Thoracic aorta (tissue), 2 donors: Measurements from ENCODE around the gene PCDH15. TPM values are rescaled to one million over a fixed set of nuclear protein-coding genes. Genes with fewer than 3 reads are reported as not detected.

Experiments
- ATAC-seq: fragments of 150-250 bp; one replicate; pipeline ENCODE4 v1.8.0; 2017; ENCODE audit warnings: low read depth; ENCODE audit not compliant: insufficient number of reproducible peaks, low FRiP score
- DNase-seq: peaks from one replicate; pipeline ENCODE4 v3.0.0-alpha.2; 2020; ENCODE audit warnings: low spot score
- H3K27ac ChIP-seq, 2 donors: fragments of 200-600 bp; sonication (generic); 1 replicate in 1 of 2; 2 replicates in 1 of 2; pipeline ENCODE4 v1.5.1; 2016; ENCODE audit warnings: mild to moderate bottlenecking in 2 of 2, moderate library complexity in 2 of 2
- H3K27me3 ChIP-seq: fragments of 200-600 bp; sonication (generic); replicated peaks from 2 replicates; pipeline ENCODE4 v1.6.0; 2016; ENCODE audit warnings: mild to moderate bottlenecking; ENCODE audit not compliant: insufficient read depth
- H3K36me3 ChIP-seq: fragments of 200-600 bp; sonication (generic); one replicate; pipeline ENCODE4 v1.5.1; 2016
- H3K4me1 ChIP-seq, 2 donors: fragments of 200-600 bp; sonication (generic); 1 replicate in 1 of 2; 2 replicates in 1 of 2; pipeline versions ENCODE4 v1.5.1 to v1.6.0; 2016; ENCODE audit warnings: low read depth in 2 of 2, mild to moderate bottlenecking in 1 of 2; ENCODE audit not compliant: control insufficient read depth in 1 of 2
- H3K4me3 ChIP-seq: fragments of 200-600 bp; sonication (generic); 2 replicates; pipeline ENCODE4 v1.5.1; 2016; ENCODE audit warnings: mild to moderate bottlenecking
- H3K9me3 ChIP-seq: fragments of 200-600 bp; sonication (generic); 2 replicates; pipeline ENCODE4 v1.5.1; 2016
- CTCF ChIP-seq: fragments of 200-600 bp; sonication (generic); IDR thresholded peaks from one replicate; pipeline ENCODE4 v1.5.1; 2019; ENCODE audit warnings: antibody characterized with exemption
- total RNA-seq, 2 donors: library from RNA; depleted of rRNA; stranded (reverse); fragments of >200 nt; gene quantifications; one replicate each; pipeline versions ENCODE4 v1.1.0 to v1.2.3, GENCODE V29; 2016

The PCDH15 gene
- total RNA-seq, 2 donors from 2014 or later, result 0.49 to 0.95 TPM

GRCh38 chr10:53990799-53991238 lies 810.2 kb downstream of the PCDH15 start:
- H3K27me3 ChIP-seq, result no peaks in the 10 kb centered on the region
- ATAC-seq (no peak), DNase-seq (no peak)
- H3K9me3 ChIP-seq, result no peaks in the 10 kb centered on the region
- no peaks in the 10 kb centered on the region for H3K4me1 ChIP-seq
- H3K27ac ChIP-seq, result no peak overlapping the region
- no peak overlapping the region for H3K4me3 ChIP-seq
- TF ChIP-seq CTCF, result no peak
- H3K36me3 ChIP-seq, result no peaks in the 10 kb centered on the region

DNA sequence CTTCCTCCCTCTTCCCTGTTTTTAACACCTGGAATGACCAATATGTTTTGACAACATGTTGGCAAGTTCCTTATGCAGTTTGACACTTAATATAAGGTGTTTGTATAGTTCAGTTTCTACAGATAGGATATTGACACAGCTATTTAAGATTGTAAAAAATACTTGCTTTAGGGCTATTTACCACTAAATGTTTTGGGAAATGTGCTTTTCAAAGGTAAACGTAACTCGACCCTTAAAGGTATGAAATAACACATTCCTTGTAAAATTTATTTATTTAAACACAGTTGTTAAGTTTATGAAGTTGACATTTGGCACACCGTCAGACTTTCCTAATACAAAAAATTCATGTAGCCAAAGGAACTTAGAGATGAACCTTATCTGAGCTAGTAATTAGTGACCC lies 817.6 kb downstream of the PCDH15 start:
- H3K4me3 ChIP-seq, result no peak overlapping the region
- ATAC-seq (no peak), DNase-seq (no peak)
- H3K9me3 ChIP-seq, result no peaks in the 10 kb centered on the region
- H3K36me3 ChIP-seq, result no peaks in the 10 kb centered on the region
- H3K27me3 ChIP-seq, result no peaks in the 10 kb centered on the region
- TF ChIP-seq CTCF, result no peak
- no peak overlapping the region for H3K27ac ChIP-seq
- no peaks in the 10 kb centered on the region for H3K4me1 ChIP-seq

DNA sequence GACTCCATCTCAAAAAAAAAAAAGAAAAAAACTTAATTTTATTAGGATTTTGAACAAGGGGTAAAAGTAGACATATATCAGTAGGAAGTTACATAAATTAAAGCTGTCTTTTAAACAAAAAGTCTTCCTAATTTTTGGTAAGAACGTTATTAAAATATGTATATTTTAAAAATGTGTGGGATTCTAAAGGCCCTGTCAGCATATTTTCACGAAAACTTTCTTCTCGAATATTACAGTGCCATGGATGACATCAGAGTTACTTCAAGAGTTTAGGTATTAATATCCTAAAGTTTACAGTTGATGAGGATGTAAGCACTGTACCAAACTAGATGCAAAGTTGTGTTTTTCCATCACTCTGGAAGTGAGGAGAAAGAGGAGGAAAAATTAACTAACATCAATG lies 820.8 kb downstream of the PCDH15 start:
- no peaks in the 10 kb centered on the region for H3K27me3 ChIP-seq
- no peak overlapping the region for H3K4me3 ChIP-seq
- no peaks in the 10 kb centered on the region for H3K36me3 ChIP-seq
- DNase-seq, result no peak
- TF ChIP-seq CTCF, result no peak
- H3K27ac ChIP-seq, result no peak overlapping the region
- H3K9me3 ChIP-seq, result no peaks in the 10 kb centered on the region
- no peaks in the 10 kb centered on the region for H3K4me1 ChIP-seq
- ATAC-seq, result no peak

DNA sequence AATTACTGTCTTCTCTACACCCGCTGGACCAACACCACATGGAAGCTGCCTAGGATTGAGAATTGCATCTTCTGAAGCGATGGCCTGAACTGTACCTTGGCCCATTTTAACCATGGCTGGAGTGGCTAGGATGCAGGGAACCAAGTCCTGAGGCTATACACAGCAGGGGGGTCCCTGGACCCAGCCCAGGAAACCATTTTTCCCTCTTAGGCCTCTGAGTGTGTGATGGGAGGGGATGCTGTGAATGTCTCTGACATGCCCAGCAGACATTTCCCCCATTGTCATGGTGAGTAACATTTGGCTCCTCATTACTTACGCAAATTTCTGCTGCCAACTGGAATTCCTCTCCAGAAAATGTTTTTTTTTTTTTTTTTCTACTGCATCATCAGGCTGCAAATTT lies 822.7 kb downstream of the PCDH15 start:
- H3K4me3 ChIP-seq, result no peak overlapping the region
- DNase-seq (no peak), ATAC-seq (no peak)
- TF ChIP-seq CTCF, result no peak
- H3K27me3 ChIP-seq, result no peaks in the 10 kb centered on the region
- H3K36me3 ChIP-seq, result no peaks in the 10 kb centered on the region
- no peak overlapping the region for H3K27ac ChIP-seq
- H3K4me1 ChIP-seq, result no peaks in the 10 kb centered on the region
- H3K9me3 ChIP-seq, result no peaks in the 10 kb centered on the region

GRCh38 chr10:53977267-53977666 lies 823.8 kb downstream of the PCDH15 start:
- Histone ChIP-seq H3K36me3 (no peaks in the 10 kb centered on the region), H3K4me1 (no peaks in the 10 kb centered on the region), H3K9me3 (no peaks in the 10 kb centered on the region), H3K27me3 (no peaks in the 10 kb centered on the region), H3K27ac (no peak overlapping the region), H3K4me3 (no peak overlapping the region)
- DNase-seq (no peak), ATAC-seq (no peak)
- TF ChIP-seq CTCF, result no peak
